Hepatocyte (in vitro differentiated cells): ENCODE measurements around the gene ICAM1. TPM values are rescaled to one million over a fixed set of nuclear protein-coding genes. Genes with fewer than 3 reads are reported as not detected.
A peak's percentile ranks its signal among the peaks of the same experiment; 100 is the strongest.

Source experiments
- DNase-seq: peaks from one replicate; pipeline ENCODE4 v3.0.0-alpha.2; 2016; ENCODE audit warnings: low spot score
- H2AFZ ChIP-seq: fragments of 200-600 bp; sonication (generic); 2 replicates; pipeline ENCODE4 v1.6.0; 2016; ENCODE audit warnings: antibody characterized with exemption, mild to moderate bottlenecking
- H3K27ac ChIP-seq: fragments of 200-600 bp; sonication (generic); 2 replicates; pipeline ENCODE4 v1.5.1; 2016; ENCODE audit warnings: mild to moderate bottlenecking
- H3K27me3 ChIP-seq: fragments of 200-600 bp; sonication (generic); 2 replicates; pipeline ENCODE4 v1.6.1; 2016
- H3K36me3 ChIP-seq: fragments of 200-600 bp; sonication (generic); replicated peaks from 2 replicates; pipeline ENCODE4 v1.5.1; 2016; ENCODE audit warnings: low read depth; ENCODE audit not compliant: insufficient read depth
- H3K4me1 ChIP-seq: fragments of 200-600 bp; sonication (generic); 2 replicates; pipeline ENCODE4 v1.5.1; 2016; ENCODE audit warnings: mild to moderate bottlenecking, moderate library complexity; ENCODE audit not compliant: insufficient read depth
- H3K4me2 ChIP-seq: fragments of 200-600 bp; sonication (generic); 2 replicates; pipeline ENCODE4 v1.6.0; 2016
- H3K4me3 ChIP-seq: fragments of 200-600 bp; sonication (generic); 2 replicates; pipeline ENCODE4 v1.5.1; 2016; ENCODE audit warnings: mild to moderate bottlenecking
- H3K79me2 ChIP-seq: fragments of 200-600 bp; sonication (generic); 2 replicates; pipeline ENCODE4 v1.6.0; 2017; ENCODE audit warnings: mild to moderate bottlenecking
- H3K9me2 ChIP-seq: fragments of 200-600 bp; sonication (generic); replicated peaks from 2 replicates; pipeline ENCODE4 v1.6.0; 2017; ENCODE audit warnings: mild to moderate bottlenecking; ENCODE audit not compliant: insufficient read depth
- H3K9me3 ChIP-seq: fragments of 200-600 bp; sonication (generic); 2 replicates; pipeline ENCODE4 v1.5.1; 2016; ENCODE audit warnings: low read depth, mild to moderate bottlenecking
- H4K20me1 ChIP-seq: fragments of 200-600 bp; sonication (generic); 2 replicates; pipeline ENCODE4 v1.6.0; 2016; ENCODE audit warnings: mild to moderate bottlenecking; ENCODE audit not compliant: insufficient read depth, poor library complexity, severe bottlenecking
- EZH2 ChIP-seq: fragments of 200-600 bp; sonication (generic); IDR thresholded peaks from 2 replicates; pipeline ENCODE4 v1.6.1; 2016; ENCODE audit warnings: antibody characterized with exemption, mild to moderate bottlenecking, borderline replicate concordance
- EZH2phosphoT487 ChIP-seq: fragments of 200-600 bp; sonication (generic); IDR thresholded peaks from one replicate; pipeline ENCODE4 v1.6.1; 2018; ENCODE audit warnings: antibody characterized with exemption, mild to moderate bottlenecking, low read depth, moderate library complexity; ENCODE audit not compliant: unreplicated experiment, severe bottlenecking
- WGBS: methylation state at CpG from one replicate; pipeline ENCODE4 v1.1.6; 2016; ENCODE audit warnings: low lambda C conversion rate; ENCODE audit errors: missing lambda C conversion rate; 5-methylcytosine and 5-hydroxymethylcytosine counted together
- polyA plus RNA-seq: library from polyadenylated mRNA; unstranded; fragments of >200 nt; fragmentation: Nextera tagmentation; extraction: Ambion mirVana; gene quantifications from 2 replicates; pipeline ENCODE4 v1.2.1, GENCODE V29; 2016
- total RNA-seq: library from RNA; depleted of rRNA; stranded (reverse); fragments of >200 nt; gene quantifications from 2 replicates; pipeline ENCODE4 v1.2.3, GENCODE V29; 2014
- TF ChIP-seq, protein P1 (sequence below): fragments of 200-600 bp; sonication (generic); IDR thresholded peaks from 2 replicates; pipeline ENCODE4 v1.5.1; 2016; ENCODE audit warnings: antibody characterized with exemption, mild to moderate bottlenecking; ENCODE audit not compliant: poor library complexity

ICAM1 gene
- total and polyA plus RNA-seq, 2 experiments from 2014 or later, result 19.6 to 19.9 TPM

DNA sequence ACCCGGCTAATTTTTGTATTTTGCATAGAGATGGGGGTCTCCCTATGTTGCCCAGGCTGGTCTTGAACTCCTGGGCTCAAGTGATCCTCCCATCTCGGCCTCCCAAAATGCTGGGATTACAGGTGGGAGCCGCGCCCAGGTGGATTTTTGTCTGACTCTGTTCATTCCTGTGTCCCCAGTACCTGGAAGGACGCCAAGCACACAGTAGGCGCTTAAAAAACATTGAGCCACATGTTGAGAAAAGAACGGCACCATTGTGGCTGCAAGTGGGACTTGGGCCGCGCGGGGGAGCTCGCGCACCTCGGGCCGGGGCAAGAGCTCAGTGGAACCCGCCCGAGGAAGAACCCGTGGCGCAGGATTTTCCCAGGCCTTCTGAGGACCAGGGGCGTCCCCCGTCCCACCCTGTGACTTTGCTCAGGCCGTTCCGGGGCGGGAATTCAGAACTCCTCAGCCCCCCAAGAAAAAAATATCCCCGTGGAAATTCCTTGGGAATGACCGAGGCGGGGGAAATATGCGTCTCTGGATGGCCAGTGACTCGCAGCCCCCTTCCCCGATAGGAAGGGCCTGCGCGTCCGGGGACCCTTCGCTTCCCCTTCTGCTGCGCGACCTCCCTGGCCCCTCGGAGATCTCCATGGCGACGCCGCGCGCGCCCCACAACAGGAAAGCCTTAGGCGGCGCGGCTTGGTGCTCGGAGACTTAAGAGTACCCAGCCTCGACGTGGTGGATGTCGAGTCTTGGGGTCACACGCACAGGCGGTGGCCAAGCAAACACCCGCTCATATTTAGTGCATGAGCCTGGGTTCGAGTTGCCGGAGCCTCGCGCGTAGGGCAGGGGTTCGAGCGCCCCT, 1.4 kb upstream of the ICAM1 start:
- H2AFZ ChIP-seq, result peak overlapping the region; percentile 71
- H3K27me3 ChIP-seq, result peaks cover 22% of the 10 kb centered on the region
- peak; percentile 89 for DNase-seq
- H3K9me3 ChIP-seq, result no peaks in the 10 kb centered on the region
- H3K4me3 ChIP-seq, result peak overlapping the region; percentile 13
- peaks cover 11% of the 10 kb centered on the region for H3K4me1 ChIP-seq
- H3K36me3 ChIP-seq, result no peaks in the 10 kb centered on the region
- no peaks in the 10 kb centered on the region for H4K20me1 ChIP-seq
- H3K27ac ChIP-seq, result peak overlapping the region; percentile 73
- 13% methylated on average over 52 of the region's 59 CpGs for WGBS
- TF ChIP-seq EZH2phosphoT487, result no peak
- TF ChIP-seq, protein P1, sequence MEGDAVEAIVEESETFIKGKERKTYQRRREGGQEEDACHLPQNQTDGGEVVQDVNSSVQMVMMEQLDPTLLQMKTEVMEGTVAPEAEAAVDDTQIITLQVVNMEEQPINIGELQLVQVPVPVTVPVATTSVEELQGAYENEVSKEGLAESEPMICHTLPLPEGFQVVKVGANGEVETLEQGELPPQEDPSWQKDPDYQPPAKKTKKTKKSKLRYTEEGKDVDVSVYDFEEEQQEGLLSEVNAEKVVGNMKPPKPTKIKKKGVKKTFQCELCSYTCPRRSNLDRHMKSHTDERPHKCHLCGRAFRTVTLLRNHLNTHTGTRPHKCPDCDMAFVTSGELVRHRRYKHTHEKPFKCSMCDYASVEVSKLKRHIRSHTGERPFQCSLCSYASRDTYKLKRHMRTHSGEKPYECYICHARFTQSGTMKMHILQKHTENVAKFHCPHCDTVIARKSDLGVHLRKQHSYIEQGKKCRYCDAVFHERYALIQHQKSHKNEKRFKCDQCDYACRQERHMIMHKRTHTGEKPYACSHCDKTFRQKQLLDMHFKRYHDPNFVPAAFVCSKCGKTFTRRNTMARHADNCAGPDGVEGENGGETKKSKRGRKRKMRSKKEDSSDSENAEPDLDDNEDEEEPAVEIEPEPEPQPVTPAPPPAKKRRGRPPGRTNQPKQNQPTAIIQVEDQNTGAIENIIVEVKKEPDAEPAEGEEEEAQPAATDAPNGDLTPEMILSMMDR, result peak; percentile 93
- TF ChIP-seq EZH2, result peak; percentile 54
- no peaks in the 10 kb centered on the region for H3K79me2 ChIP-seq
- peak overlapping the region; percentile 93 for H3K4me2 ChIP-seq
- no peaks in the 10 kb centered on the region for H3K9me2 ChIP-seq

DNA sequence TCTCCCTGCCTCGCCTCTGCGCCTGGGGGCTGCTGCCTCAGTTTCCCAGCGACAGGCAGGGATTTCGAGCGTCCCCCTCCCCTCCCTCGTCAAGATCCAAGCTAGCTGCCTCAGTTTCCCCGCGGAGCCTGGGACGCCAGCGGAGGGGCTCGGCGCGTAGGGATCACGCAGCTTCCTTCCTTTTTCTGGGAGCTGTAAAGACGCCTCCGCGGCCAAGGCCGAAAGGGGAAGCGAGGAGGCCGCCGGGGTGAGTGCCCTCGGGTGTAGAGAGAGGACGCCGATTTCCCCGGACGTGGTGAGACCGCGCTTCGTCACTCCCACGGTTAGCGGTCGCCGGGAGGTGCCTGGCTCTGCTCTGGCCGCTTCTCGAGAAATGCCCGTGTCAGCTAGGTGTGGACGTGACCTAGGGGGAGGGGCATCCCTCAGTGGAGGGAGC, 722 bp upstream of the ICAM1 start:
- Histone ChIP-seq H3K79me2 (no peaks in the 10 kb centered on the region), H4K20me1 (no peaks in the 10 kb centered on the region), H3K27ac (peak overlapping the region; percentile 73), H3K9me2 (no peaks in the 10 kb centered on the region), H3K4me3 (peak overlapping the region; percentile 13), H3K9me3 (no peaks in the 10 kb centered on the region), H2AFZ (peak overlapping the region; percentile 71), H3K27me3 (peaks cover 22% of the 10 kb centered on the region), H3K4me1 (peaks cover 11% of the 10 kb centered on the region), H3K4me2 (peak overlapping the region; percentile 93), H3K36me3 (no peaks in the 10 kb centered on the region)
- DNase-seq, result no peak
- WGBS, result 12% methylated on average over 36 of the region's 37 CpGs
- TF ChIP-seq EZH2, result peak; percentile 55
- TF ChIP-seq, protein P1, result no peak

DNA sequence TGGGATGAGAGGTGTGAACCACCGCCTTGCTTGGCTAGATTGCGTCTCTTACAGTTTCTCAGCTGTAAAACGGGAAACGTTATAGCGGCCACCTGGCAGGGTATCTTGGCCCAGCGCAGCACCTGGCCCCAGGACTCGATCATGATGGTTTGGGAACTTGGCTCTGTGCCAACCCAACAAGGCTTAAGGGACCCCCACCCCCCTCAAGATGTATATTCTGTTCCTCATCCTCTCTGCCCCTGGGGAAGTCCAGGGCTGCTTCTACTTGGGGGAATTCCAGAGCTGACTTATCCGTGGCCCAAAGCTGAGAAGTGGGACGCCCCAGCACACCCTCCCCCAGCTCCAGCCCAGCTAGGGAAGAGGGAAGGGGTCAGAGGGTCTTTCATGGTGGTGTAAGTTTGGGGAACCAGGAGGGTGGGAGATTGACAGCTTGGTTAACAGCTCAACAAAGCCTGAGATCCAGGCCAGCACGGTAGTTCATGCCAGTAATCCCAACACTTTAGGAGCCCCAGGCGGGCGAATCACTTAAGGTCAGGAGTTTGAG, 695 bp downstream of the ICAM1 start:
- TF ChIP-seq EZH2phosphoT487 (no peak), EZH2 (no peak)
- TF ChIP-seq, protein P1, result no peak
- H4K20me1 ChIP-seq, result no peaks in the 10 kb centered on the region
- no peaks in the 10 kb centered on the region for H3K36me3 ChIP-seq
- H3K27me3 ChIP-seq, result peaks cover 22% of the 10 kb centered on the region
- H3K9me2 ChIP-seq, result no peaks in the 10 kb centered on the region
- no peak overlapping the region for H3K4me3 ChIP-seq
- no peak for DNase-seq
- peaks cover 11% of the 10 kb centered on the region for H3K4me1 ChIP-seq
- 61% methylated on average over 12 of the region's 12 CpGs for WGBS
- H3K4me2 ChIP-seq, result peak overlapping the region; percentile 93
- no peak overlapping the region for H3K27ac ChIP-seq
- no peaks in the 10 kb centered on the region for H3K79me2 ChIP-seq
- H2AFZ ChIP-seq, result no peak overlapping the region
- H3K9me3 ChIP-seq, result no peaks in the 10 kb centered on the region
